H9 (cell line): ENCODE measurements around the gene KIF21A. TPM values are rescaled to one million over a fixed set of nuclear protein-coding genes. Genes with fewer than 3 reads are reported as not detected.

Experiments used
- DNase-seq: peaks from one replicate; pipeline ENCODE4 v3.0.0-alpha.2; 2017
- H2AFZ ChIP-seq: one replicate; pipeline ENCODE4 v1.6.1; 2013; ENCODE audit warnings: mild to moderate bottlenecking, low read length, control low read depth, moderate library complexity
- H2AK5ac ChIP-seq: 2 replicates; pipeline ENCODE4 v1.6.1; 2013; ENCODE audit warnings: low read length, control low read depth, mixed read lengths; ENCODE audit not compliant: insufficient read length
- H2BK120ac ChIP-seq: one replicate; pipeline ENCODE4 v1.6.1; 2013; ENCODE audit warnings: low read depth, mild to moderate bottlenecking, low read length, control low read depth, inconsistent platforms; ENCODE audit not compliant: poor library complexity, severe bottlenecking
- H2BK12ac ChIP-seq: 2 replicates; pipeline ENCODE4 v1.6.1; 2013; ENCODE audit warnings: low read length, control low read depth, mixed read lengths, low read depth; ENCODE audit not compliant: insufficient read length
- H2BK15ac ChIP-seq: 2 replicates; pipeline ENCODE4 v1.6.1; 2013; ENCODE audit warnings: low read depth, low read length, control low read depth
- H2BK20ac ChIP-seq: one replicate; pipeline ENCODE4 v1.6.1; 2013; ENCODE audit warnings: low read depth, mild to moderate bottlenecking, low read length, control low read depth, inconsistent platforms; ENCODE audit not compliant: poor library complexity, severe bottlenecking
- H2BK5ac ChIP-seq: 2 replicates; pipeline ENCODE4 v1.6.1; 2013; ENCODE audit warnings: low read length, control low read depth, mixed read lengths; ENCODE audit not compliant: insufficient read length
- H3K14ac ChIP-seq: 2 replicates; pipeline ENCODE4 v1.6.1; 2013; ENCODE audit warnings: low read length, control low read depth; ENCODE audit not compliant: insufficient read depth
- H3K18ac ChIP-seq: 2 replicates; pipeline ENCODE4 v1.6.1; 2013; ENCODE audit warnings: low read depth, mild to moderate bottlenecking, mixed read lengths, low read length, control low read depth; ENCODE audit not compliant: insufficient read length
- H3K23ac ChIP-seq: 2 replicates; pipeline ENCODE4 v1.6.1; 2013; ENCODE audit warnings: low read length, control low read depth, mixed read lengths, low read depth; ENCODE audit not compliant: insufficient read length
- H3K23me2 ChIP-seq: 2 replicates; pipeline ENCODE4 v1.6.1; 2013; ENCODE audit warnings: low read depth, mild to moderate bottlenecking, mixed read lengths, low read length, control low read depth; ENCODE audit not compliant: insufficient read length, poor library complexity, severe bottlenecking
- H3K27ac ChIP-seq: 2 replicates; pipeline ENCODE4 v1.5.1; 2013; ENCODE audit warnings: low read length, control low read depth, mixed read lengths, low read depth; ENCODE audit not compliant: insufficient read length
- H3K27me3 ChIP-seq: 2 replicates; pipeline ENCODE4 v1.6.1; 2013; ENCODE audit warnings: low read length, control low read depth, inconsistent platforms; ENCODE audit not compliant: insufficient read depth
- H3K4ac ChIP-seq: 2 replicates; pipeline ENCODE4 v1.6.1; 2013; ENCODE audit warnings: low read depth, mild to moderate bottlenecking, control low read depth, inconsistent platforms, low read length, moderate library complexity
- H3K4me1 ChIP-seq: 2 replicates; pipeline ENCODE4 v1.6.1; 2013; ENCODE audit warnings: low read length, control low read depth, inconsistent platforms; ENCODE audit not compliant: insufficient read depth
- H3K4me2 ChIP-seq: 2 replicates; pipeline ENCODE4 v1.6.1; 2013; ENCODE audit warnings: low read length, control low read depth, mixed read lengths; ENCODE audit not compliant: insufficient read length, insufficient read depth
- H3K56ac ChIP-seq: 2 replicates; pipeline ENCODE4 v1.6.1; 2013; ENCODE audit warnings: low read depth, mild to moderate bottlenecking, mixed read lengths, low read length, control low read depth; ENCODE audit not compliant: insufficient read length
- H3K79me1 ChIP-seq: 2 replicates; pipeline ENCODE4 v1.6.1; 2013; ENCODE audit warnings: low read depth, mild to moderate bottlenecking, moderate library complexity, low read length, control low read depth, inconsistent platforms; ENCODE audit not compliant: insufficient read depth, poor library complexity, severe bottlenecking
- H3K79me2 ChIP-seq: 2 replicates; pipeline ENCODE4 v1.6.1; 2013; ENCODE audit warnings: low read length, control low read depth, inconsistent platforms; ENCODE audit not compliant: insufficient read depth
- H3K9ac ChIP-seq: 2 replicates; pipeline ENCODE4 v1.6.1; 2013; ENCODE audit warnings: low read length, control low read depth, mixed read lengths; ENCODE audit not compliant: insufficient read length; ENCODE audit errors: extremely low read depth
- H3K9me3 ChIP-seq: one replicate; pipeline ENCODE4 v1.6.1; 2013; ENCODE audit warnings: low read depth, low read length, inconsistent platforms; ENCODE audit not compliant: control insufficient read depth
- H3T11ph ChIP-seq: one replicate; pipeline ENCODE4 v1.6.1; 2013; ENCODE audit warnings: mild to moderate bottlenecking, low read length, control low read depth, inconsistent platforms
- H4K20me1 ChIP-seq: one replicate; pipeline ENCODE4 v1.6.1; 2013; ENCODE audit not compliant: control insufficient read depth, insufficient read length, insufficient read depth
- H4K5ac ChIP-seq: 2 replicates; pipeline ENCODE4 v1.6.1; 2013; ENCODE audit warnings: low read depth, mild to moderate bottlenecking, mixed read lengths, low read length, control low read depth; ENCODE audit not compliant: insufficient read length
- H4K8ac ChIP-seq: replicated peaks from 2 replicates; pipeline ENCODE4 v1.6.1; 2013; ENCODE audit warnings: low read length, control low read depth, mixed read lengths, low read depth; ENCODE audit not compliant: insufficient read length
- H4K91ac ChIP-seq: 2 replicates; pipeline ENCODE4 v1.6.1; 2013; ENCODE audit warnings: low read depth, mild to moderate bottlenecking, moderate library complexity, mixed read lengths, low read length, control low read depth; ENCODE audit not compliant: insufficient read length
- H3K27ac Mint-ChIP-seq, 3 experiments: 2 replicates in 2 of 3; 3 replicates in 1 of 3; pipeline ENCODE4 v1.8.0; 2020 to 2021; ENCODE audit warnings: mixed read lengths in 3 of 3, mild to moderate bottlenecking in 1 of 3, moderate library complexity in 1 of 3
- H3K27me3 Mint-ChIP-seq: 2 replicates; pipeline ENCODE4 v1.8.0; 2021; ENCODE audit warnings: low read depth, mild to moderate bottlenecking, moderate library complexity, mixed read lengths
- H3K36me3 Mint-ChIP-seq, 3 experiments: 2 replicates in 2 of 3; 3 replicates in 1 of 3; pipeline ENCODE4 v1.8.0; 2020 to 2021; ENCODE audit warnings: low read depth in 3 of 3, mixed read lengths in 3 of 3; ENCODE audit not compliant: insufficient read depth in 1 of 3
- H3K4me1 Mint-ChIP-seq, 2 experiments: 2 replicates each; pipeline ENCODE4 v1.8.0; 2020; ENCODE audit warnings: mixed read lengths in 2 of 2
- H3K4me3 Mint-ChIP-seq, 2 experiments: 2 replicates in 1 of 2; 3 replicates in 1 of 2; pipeline ENCODE4 v1.8.0; 2020 to 2021; ENCODE audit warnings: mild to moderate bottlenecking in 2 of 2, mixed read lengths in 2 of 2, moderate library complexity in 1 of 2
- H3K9me3 Mint-ChIP-seq, 2 experiments: 2 replicates in 1 of 2; 3 replicates in 1 of 2; pipeline ENCODE4 v1.8.0; 2020; ENCODE audit warnings: mild to moderate bottlenecking in 2 of 2, mixed read lengths in 2 of 2, moderate library complexity in 1 of 2
- WGBS: extraction: QIAGEN DNeasy Blood & Tissue Kit; methylation state at CpG from one replicate; pipeline ENCODE4 v1.1.7; 2013; ENCODE audit warnings: missing lambda C conversion rate, low lambda C conversion rate, mixed read lengths; ENCODE audit not compliant: insufficient read length; ENCODE audit errors: extremely low coverage; 5-methylcytosine and 5-hydroxymethylcytosine counted together
- total RNA-seq: library from RNA; stranded (reverse); gene quantifications from 2 replicates; pipeline ENCODE4 v1.2.1, GENCODE V29; 2021
- TF ChIP-seq, protein P1 (sequence below): fragments of 200-600 bp; sonication (generic); conservative IDR thresholded peaks from 3 replicates; pipeline ENCODE4 v1.8.0; 2021; ENCODE audit warnings: antibody characterized with exemption, mild to moderate bottlenecking

Gene KIF21A
- total RNA-seq, 1 experiment from 2014 or later: 17.2 TPM

GRCh38 chr12:39372204-39372925 is 70.6 kb downstream of the KIF21A start:
- H2BK5ac ChIP-seq: no peak overlapping the region
- no peak overlapping the region for H2BK120ac ChIP-seq
- no peaks in the 10 kb centered on the region for H4K20me1 ChIP-seq
- no peak overlapping the region for H4K91ac ChIP-seq
- H3K27ac Mint-ChIP-seq: peak overlapping the region; percentile 6 to 21 (median 19); a peak in 5 of 7 replicates
- H3K79me1 ChIP-seq: no peaks in the 10 kb centered on the region
- TF ChIP-seq, protein P1, sequence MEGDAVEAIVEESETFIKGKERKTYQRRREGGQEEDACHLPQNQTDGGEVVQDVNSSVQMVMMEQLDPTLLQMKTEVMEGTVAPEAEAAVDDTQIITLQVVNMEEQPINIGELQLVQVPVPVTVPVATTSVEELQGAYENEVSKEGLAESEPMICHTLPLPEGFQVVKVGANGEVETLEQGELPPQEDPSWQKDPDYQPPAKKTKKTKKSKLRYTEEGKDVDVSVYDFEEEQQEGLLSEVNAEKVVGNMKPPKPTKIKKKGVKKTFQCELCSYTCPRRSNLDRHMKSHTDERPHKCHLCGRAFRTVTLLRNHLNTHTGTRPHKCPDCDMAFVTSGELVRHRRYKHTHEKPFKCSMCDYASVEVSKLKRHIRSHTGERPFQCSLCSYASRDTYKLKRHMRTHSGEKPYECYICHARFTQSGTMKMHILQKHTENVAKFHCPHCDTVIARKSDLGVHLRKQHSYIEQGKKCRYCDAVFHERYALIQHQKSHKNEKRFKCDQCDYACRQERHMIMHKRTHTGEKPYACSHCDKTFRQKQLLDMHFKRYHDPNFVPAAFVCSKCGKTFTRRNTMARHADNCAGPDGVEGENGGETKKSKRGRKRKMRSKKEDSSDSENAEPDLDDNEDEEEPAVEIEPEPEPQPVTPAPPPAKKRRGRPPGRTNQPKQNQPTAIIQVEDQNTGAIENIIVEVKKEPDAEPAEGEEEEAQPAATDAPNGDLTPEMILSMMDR: no peak
- no peak overlapping the region for H2BK20ac ChIP-seq
- H3K18ac ChIP-seq: no peak overlapping the region
- no peak overlapping the region for H4K8ac ChIP-seq
- H3K4me3 Mint-ChIP-seq: no peak overlapping the region
- H3K4me2 ChIP-seq: no peak overlapping the region
- H2BK15ac ChIP-seq: no peak overlapping the region
- no peak overlapping the region for H3K4ac ChIP-seq
- no peak for DNase-seq
- H3K79me2 ChIP-seq: no peaks in the 10 kb centered on the region
- H3K27me3 Mint-ChIP-seq: no peaks in the 10 kb centered on the region
- no peak overlapping the region for H2AFZ ChIP-seq
- no peak overlapping the region for H3K56ac ChIP-seq
- no peak overlapping the region for H2AK5ac ChIP-seq
- H3K27me3 ChIP-seq: no peaks in the 10 kb centered on the region
- no CpG with 5 or more reads among the region's 2 CpGs for WGBS
- no peaks in the 10 kb centered on the region for H3K9me3 Mint-ChIP-seq
- H3K4me1 ChIP-seq: peaks cover 7% of the 10 kb centered on the region; the same call in 1 of the 2 replicates
- H3K9me3 ChIP-seq: no peaks in the 10 kb centered on the region
- no peak overlapping the region for H3K27ac ChIP-seq
- no peak overlapping the region for H3K9ac ChIP-seq
- no peak overlapping the region for H3K23ac ChIP-seq
- no peak overlapping the region for H3K14ac ChIP-seq
- H3T11ph ChIP-seq: no peak overlapping the region
- H3K36me3 Mint-ChIP-seq: peaks cover 0 to 3% (median 0%) of the 10 kb centered on the region in 3 experiments; a peak in 1 of 7 replicates
- H3K4me1 Mint-ChIP-seq: peaks cover 14 to 18% of the 10 kb centered on the region in 2 experiments
- H2BK12ac ChIP-seq: no peak overlapping the region
- no peaks in the 10 kb centered on the region for H3K23me2 ChIP-seq
- no peak overlapping the region for H4K5ac ChIP-seq
